ENCODE data around the gene GNPTAB. TPM values are rescaled to one million over a fixed set of nuclear protein-coding genes. Genes with fewer than 3 reads are reported as not detected.

Gene GNPTAB
- total RNA-seq, 4 donors from 2014 or later, result 10.7 to 30.3 (median 16.2) TPM

GRCh38 chr12:101841069-101841468, 10.3 kb upstream of the GNPTAB start:
- no peaks in the 10 kb centered on the region for H3K27me3 ChIP-seq
- TF ChIP-seq POLR2A (IDR thresholded peaks at IDR 0.05) (no peak), CTCF (IDR thresholded peaks at IDR 0.05 in 4 of 5, conservative IDR thresholded peaks at IDR 0.05 in 1 of 5) (no peak)
- H3K4me3 ChIP-seq, result no peak overlapping the region
- no peaks in the 10 kb centered on the region for H3K9me3 ChIP-seq
- no peak for DNase-seq
- in situ Hi-C loops (cut with MboI; ENCODE audit: low sequenced_read_pairs in 4 of 4), result loop anchor here (5.0 to 25.0 kb wide), 3 partner anchors 64 to 429 kb away; partner anchors contain the start of gene ARL1 (in 2 of the 4)
- ATAC-seq, result no peak
- H3K36me3 ChIP-seq, result no peaks in the 10 kb centered on the region
- H3K4me1 ChIP-seq, result peaks cover 0 to 3% of the 10 kb centered on the region in 2 donors
- no peak overlapping the region for H3K27ac ChIP-seq
- intact Hi-C loops (cut with DNase I; ENCODE audit: low total_unique reads), result no loop called here

- Histone ChIP-seq H3K27me3 (no peaks in the 10 kb centered on the region), H3K9me3 (no peaks in the 10 kb centered on the region), H3K4me3 (no peak overlapping the region), H3K27ac (no peak overlapping the region), H3K36me3 (no peaks in the 10 kb centered on the region), H3K4me1 (peaks cover 0 to 3% of the 10 kb centered on the region in 2 donors)
- peak; percentile 23 to 41 for DNase-seq
- in situ Hi-C loops (cut with MboI; ENCODE audit: low sequenced_read_pairs in 4 of 4) (loop anchor here (5.0 to 25.0 kb wide), 5 partner anchors 62 to 435 kb away; partner anchors contain the start of gene ARL1 (in 3 of the 4)), intact Hi-C loops (cut with DNase I; ENCODE audit: low total_unique reads) (loop anchor here (1.0 kb wide), 2 partner anchors 66 to 425 kb away; no protein-coding TSS in a partner anchor)
- peak; percentile 56 to 86 for ATAC-seq
- no peak for TF ChIP-seq POLR2A (IDR thresholded peaks at IDR 0.05)
- peak; percentile 73 to 90 (median 82) for TF ChIP-seq CTCF (IDR thresholded peaks at IDR 0.05 in 4 of 5, conservative IDR thresholded peaks at IDR 0.05 in 1 of 5)
These were observed 8.8 kb upstream of the GNPTAB start for GRCh38 chr12:101839324-101840283.

GRCh38 chr12:101838628-101839323, 8.0 kb upstream of the GNPTAB start:
- no peak overlapping the region for H3K4me3 ChIP-seq
- ATAC-seq, result no peak
- H3K27me3 ChIP-seq, result no peaks in the 10 kb centered on the region
- TF ChIP-seq POLR2A (IDR thresholded peaks at IDR 0.05), result no peak
- no peak for TF ChIP-seq CTCF (IDR thresholded peaks at IDR 0.05 in 4 of 5, conservative IDR thresholded peaks at IDR 0.05 in 1 of 5)
- no peak overlapping the region for H3K27ac ChIP-seq
- intact Hi-C loops (cut with DNase I; ENCODE audit: low total_unique reads), result loop anchor here (1.0 kb wide), 1 partner anchor 65 kb away; no protein-coding TSS in a partner anchor
- H3K36me3 ChIP-seq, result no peaks in the 10 kb centered on the region
- in situ Hi-C loops (cut with MboI; ENCODE audit: low sequenced_read_pairs in 4 of 4), result loop anchor here in 3 of 4 donors (5.0 to 25.0 kb wide), 3 partner anchors 71 to 434 kb away; partner anchors contain the start of gene ARL1 (in 3 of the 3)
- H3K4me1 ChIP-seq, result peaks cover 0 to 3% of the 10 kb centered on the region in 2 donors
- DNase-seq, result no peak
- H3K9me3 ChIP-seq, result no peaks in the 10 kb centered on the region

GRCh38 chr12:101832030-101832429, 1.3 kb upstream of the GNPTAB start:
- in situ Hi-C loops (cut with MboI; ENCODE audit: low sequenced_read_pairs in 4 of 4), result loop anchor here (5.0 to 25.0 kb wide), 3 partner anchors 55 to 427 kb away; partner anchors contain the start of gene ARL1 (in 3 of the 4)
- DNase-seq (no peak), ATAC-seq (no peak)
- peaks cover 12 to 26% of the 10 kb centered on the region in 2 donors for H3K4me1 ChIP-seq
- TF ChIP-seq POLR2A (IDR thresholded peaks at IDR 0.05), result no peak
- no peak for TF ChIP-seq CTCF (IDR thresholded peaks at IDR 0.05 in 4 of 5, conservative IDR thresholded peaks at IDR 0.05 in 1 of 5)
- H3K4me3 ChIP-seq, result no peak overlapping the region
- intact Hi-C loops (cut with DNase I; ENCODE audit: low total_unique reads), result loop anchor here (5.0 kb wide), 1 partner anchor 425 kb away; the partner anchor contains the start of gene ARL1
- H3K27ac ChIP-seq, result no peak overlapping the region
- H3K36me3 ChIP-seq, result no peaks in the 10 kb centered on the region
- H3K27me3 ChIP-seq, result no peaks in the 10 kb centered on the region
- no peaks in the 10 kb centered on the region for H3K9me3 ChIP-seq

Measured in gastrocnemius medialis (tissue), 4 donors.